Medulla oblongata (tissue), 1 donor: ENCODE results near the gene GDF15.

Source experiments
- DNase-seq: peaks from one replicate; pipeline ENCODE4 v3.0.0-alpha.2; 2015; ENCODE audit errors: extremely low spot score

GDF15 gene

GRCh38 chr19:18419195-18419698 lies 33.3 kb downstream of the GDF15 start, which contains the start of gene SSBP4:
TSS of gene SSBP4 (plus strand) at chr19:18419398. CDS start at chr19:18419649, 251 bp downstream.
- DNase-seq, result peak; percentile 78

- no peak for DNase-seq
These were observed 33.9 kb downstream of the GDF15 start for GRCh38 chr19:18419699-18420460.

GRCh38 chr19:18420930-18421329 lies 35.0 kb downstream of the GDF15 start:
- DNase-seq, result no peak

- no peak for DNase-seq
These were observed 35.5 kb downstream of the GDF15 start for GRCh38 chr19:18421371-18421959.

GRCh38 chr19:18422530-18423191 lies 36.7 kb downstream of the GDF15 start:
- DNase-seq, result no peak

- DNase-seq, result no peak
These were observed 37.5 kb downstream of the GDF15 start for GRCh38 chr19:18423258-18424020.

- DNase-seq, result no peak
These were observed 38.3 kb downstream of the GDF15 start for GRCh38 chr19:18424122-18424889.

GRCh38 chr19:18424890-18425514 lies 39.0 kb downstream of the GDF15 start:
- no peak for DNase-seq

- no peak for DNase-seq
These were observed 39.8 kb downstream of the GDF15 start for GRCh38 chr19:18425515-18426415.

- DNase-seq, result no peak
These were observed 40.4 kb downstream of the GDF15 start for GRCh38 chr19:18426416-18426767.

- DNase-seq, result no peak
These were observed 41.3 kb downstream of the GDF15 start for GRCh38 chr19:18427080-18427742.

GRCh38 chr19:18427743-18428113 lies 41.8 kb downstream of the GDF15 start:
- no peak for DNase-seq

- DNase-seq, result no peak
These were observed 42.3 kb downstream of the GDF15 start for GRCh38 chr19:18428173-18428786.

- peak; percentile 59 for DNase-seq
These were observed 43.1 kb downstream of the GDF15 start for GRCh38 chr19:18428787-18429674.

- DNase-seq, result no peak
These were observed 43.9 kb downstream of the GDF15 start for GRCh38 chr19:18429717-18430416.

GRCh38 chr19:18430417-18431144 lies 44.6 kb downstream of the GDF15 start:
- DNase-seq, result no peak
